GM19023 (cell line): ENCODE data around the gene FGF9.

ENCODE experiments used
- ATAC-seq: cut with Tn5 transposase; IDR thresholded peaks from one replicate; pipeline ENCODE4 v1.9.1; 2021; ENCODE audit warnings: mild to moderate bottlenecking, moderate library complexity; ENCODE audit not compliant: unreplicated experiment

Gene FGF9

GRCh38 chr13:21673789-21674489 lies 3.1 kb downstream of the FGF9 start:
- ATAC-seq: peak; percentile 36

- ATAC-seq: no peak
These were observed 3.7 kb downstream of the FGF9 start for GRCh38 chr13:21674490-21675009.

DNA sequence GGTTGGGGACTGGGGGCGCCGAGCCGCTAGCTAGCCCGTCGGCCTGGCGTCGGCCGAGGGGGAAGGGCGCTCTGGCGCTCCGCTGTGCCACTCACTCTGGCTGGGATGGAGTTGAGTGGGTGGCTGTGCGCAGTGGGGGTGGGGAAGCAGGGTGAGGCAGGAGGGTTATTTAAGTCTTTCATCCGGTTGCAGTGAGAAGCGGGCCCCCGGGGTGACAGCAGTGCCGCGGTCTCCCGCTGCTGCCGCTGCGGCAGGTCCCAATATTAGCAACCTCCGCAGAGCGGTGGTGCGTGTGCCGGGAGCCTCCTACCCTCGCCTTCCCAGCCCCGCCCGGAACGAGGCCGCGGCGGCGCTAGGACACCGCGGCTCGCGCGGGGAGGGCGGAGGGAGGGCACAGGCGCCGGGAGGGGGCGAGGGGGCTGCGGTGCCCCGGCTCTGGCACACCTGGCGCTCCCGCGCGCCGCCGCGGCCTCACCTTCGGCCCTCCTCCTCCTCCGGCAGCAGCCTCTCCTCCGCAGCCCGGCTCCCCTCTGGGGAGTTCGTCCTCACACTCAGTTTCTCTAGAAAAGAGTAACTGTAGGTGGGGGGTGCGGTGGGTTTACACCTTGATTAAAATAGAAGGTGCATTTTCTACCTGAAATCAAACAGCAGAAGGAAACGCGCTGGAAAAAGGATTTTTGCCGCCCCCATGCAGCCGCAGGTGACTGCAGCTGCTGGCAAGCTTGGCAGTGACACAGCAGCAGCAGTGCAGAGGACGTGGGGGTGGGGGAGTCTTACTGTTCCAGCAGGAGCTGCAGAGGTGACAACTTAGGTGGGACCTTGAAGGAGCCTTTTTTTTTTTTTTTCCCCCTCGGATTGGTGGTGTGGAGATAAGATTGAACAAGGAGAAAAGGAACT lies 4.5 kb downstream of the FGF9 start:
- no peak for ATAC-seq

DNA sequence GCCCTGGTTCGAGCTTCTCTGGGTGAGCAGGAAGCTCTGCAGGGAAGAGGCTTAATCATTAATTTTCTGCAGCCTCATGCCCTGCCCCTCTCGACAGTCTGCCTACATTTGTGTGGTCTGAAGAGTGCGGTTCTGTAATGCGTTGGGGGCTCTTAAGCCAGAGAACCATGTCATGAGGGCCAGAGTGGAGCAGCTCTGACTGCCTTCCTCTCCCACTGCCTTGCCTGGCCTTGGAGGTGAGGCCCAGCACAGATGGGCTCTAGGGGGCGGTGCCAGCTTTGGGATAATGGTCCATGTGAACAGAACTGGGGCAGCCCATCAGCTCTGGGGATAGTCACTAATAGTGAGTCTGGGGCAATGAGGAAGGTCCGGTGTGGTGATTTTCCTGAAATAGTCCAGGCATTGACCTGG lies 5.7 kb downstream of the FGF9 start:
- no peak for ATAC-seq

- ATAC-seq: no peak
These were observed 6.3 kb downstream of the FGF9 start for GRCh38 chr13:21677075-21677623.

GRCh38 chr13:21683034-21683733 lies 12.3 kb downstream of the FGF9 start:
- no peak for ATAC-seq

DNA sequence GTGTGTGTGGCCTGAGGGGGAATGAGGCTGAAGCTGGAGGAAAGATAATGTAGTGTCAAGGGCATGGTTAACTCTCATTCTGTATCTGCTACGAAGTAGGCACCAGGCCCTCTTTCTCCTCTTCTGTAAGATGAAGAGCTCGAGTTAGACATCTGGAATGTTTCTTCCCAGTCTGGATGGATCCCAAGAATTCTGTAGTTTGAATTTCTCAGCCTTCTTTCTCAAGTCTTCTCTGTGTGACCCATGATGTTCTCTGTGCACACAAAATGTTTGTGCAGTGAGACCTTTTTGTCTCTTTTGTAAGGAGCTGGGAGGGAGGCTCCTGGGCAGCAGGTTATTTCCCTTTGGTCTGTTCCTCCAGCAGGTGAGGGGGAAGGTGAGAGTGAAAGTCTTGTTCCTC lies 13.7 kb downstream of the FGF9 start:
- ATAC-seq: no peak

DNA sequence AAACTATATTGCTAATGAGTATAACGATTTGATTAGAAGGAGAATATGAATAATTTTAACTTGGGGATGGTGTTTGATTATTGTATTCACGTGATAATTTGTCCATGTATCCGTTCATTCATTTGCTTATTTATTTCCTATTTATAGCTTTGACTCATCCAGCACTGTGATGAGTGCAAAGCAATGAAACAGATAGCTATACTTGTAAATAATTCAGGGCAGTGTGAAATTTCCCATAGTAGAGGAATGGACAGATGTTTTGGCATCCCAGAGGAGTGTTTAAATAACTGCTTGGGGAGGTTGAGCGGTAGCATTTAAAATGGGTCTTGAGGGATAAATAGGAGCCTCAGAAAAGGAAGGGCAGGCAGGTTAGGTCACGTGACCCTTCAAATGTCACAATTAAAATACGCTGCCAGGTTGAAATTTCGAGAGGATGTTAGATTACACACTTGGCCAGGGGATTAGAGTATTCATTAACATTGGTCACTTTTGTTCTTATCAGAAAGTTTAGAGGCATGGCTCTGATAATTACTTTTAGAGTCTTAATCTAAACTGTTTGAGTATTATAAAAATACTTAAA lies 14.7 kb downstream of the FGF9 start:
- no peak for ATAC-seq

DNA sequence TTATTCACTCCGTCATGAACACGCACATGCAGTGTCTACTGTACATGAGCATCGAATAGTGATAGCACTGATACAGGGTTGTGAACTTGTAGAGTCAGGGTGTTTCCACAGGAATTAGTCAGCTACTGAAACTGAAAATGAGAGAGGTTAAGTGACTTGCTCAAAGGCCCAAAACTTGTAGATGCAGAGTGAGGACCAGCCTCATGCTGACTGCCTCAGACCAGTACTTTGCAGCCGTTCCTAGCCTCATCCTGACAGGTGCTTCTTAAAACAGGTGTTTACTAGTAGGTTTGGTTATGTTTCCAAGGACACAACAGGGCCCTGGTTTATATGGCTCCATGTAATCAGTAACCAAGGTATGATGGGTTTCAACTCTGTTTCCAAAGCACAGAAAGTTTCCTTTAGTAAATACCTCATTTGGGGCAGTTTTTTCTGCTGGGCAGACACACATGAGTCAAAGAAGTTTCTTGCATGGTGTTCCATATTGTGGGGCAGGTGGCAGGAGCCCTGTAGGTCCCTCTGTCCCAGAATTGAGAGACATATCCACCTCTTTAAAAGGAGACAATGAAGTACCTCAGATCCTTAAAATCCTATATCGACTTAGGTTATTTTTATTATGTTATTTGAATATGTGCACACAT lies 16.0 kb downstream of the FGF9 start:
- peak; percentile 95 for ATAC-seq

DNA sequence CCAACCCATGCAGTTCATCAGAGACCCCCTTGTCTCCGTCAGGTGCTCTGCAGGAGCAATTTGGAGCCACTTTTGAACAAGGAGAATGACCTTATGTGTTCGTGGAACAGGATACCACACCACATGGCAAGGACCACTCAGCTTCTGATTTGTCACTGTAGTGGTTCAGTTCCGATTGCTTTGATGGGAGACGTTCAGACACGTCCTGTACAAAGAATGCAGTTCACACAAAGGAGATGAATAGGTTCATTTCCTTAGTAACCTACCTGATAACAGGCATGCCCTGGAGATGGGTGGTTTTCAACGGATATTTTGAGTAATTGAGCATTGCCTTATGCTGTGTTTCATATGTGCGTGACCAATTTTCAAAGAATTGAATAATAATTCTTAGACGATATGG lies 17.2 kb downstream of the FGF9 start:
- ATAC-seq: no peak

DNA sequence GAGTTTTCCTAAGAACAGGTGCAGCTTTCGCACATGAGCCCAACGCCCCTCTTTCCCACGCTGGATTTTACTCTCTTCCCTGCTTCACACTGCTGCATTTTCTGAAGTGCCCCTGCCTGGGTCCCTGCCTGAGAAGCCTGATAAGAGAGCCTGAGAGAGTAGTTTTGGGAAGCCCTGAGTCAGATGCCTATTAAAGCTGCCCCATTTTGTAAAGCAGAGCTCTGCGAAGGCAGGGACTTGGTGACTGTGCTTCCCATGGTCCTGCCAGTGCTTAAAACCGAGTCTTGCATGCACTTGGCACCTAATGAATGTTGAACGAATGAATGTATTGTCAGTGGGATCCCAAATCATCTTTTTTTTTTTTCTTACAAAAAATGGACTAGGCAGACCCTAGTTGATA lies 18.2 kb downstream of the FGF9 start:
- ATAC-seq: no peak

DNA sequence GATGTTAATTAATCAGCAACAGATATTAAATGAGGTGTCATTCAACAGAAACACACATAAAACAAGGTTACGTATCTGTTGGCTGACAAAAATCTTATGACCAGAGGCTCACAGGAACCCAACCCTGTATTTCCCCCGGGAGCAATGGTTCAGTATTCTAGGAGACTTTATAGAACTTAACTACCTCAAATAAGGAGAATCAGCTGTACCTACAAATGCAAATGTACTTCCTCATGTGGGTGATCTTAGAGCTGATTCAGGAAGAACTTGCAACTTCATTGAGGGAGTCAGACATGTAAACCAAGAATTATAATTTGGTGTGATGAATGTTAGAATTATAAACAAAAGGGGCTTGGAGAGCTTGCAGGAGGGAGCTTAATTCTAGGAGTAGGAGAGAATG lies 20.1 kb downstream of the FGF9 start:
- no peak for ATAC-seq

GRCh38 chr13:21691500-21691899 lies 20.6 kb downstream of the FGF9 start:
- ATAC-seq: no peak

GRCh38 chr13:21691928-21692327 lies 21.1 kb downstream of the FGF9 start:
- ATAC-seq: no peak

GRCh38 chr13:21694831-21695230 lies 24.0 kb downstream of the FGF9 start:
- ATAC-seq: no peak

GRCh38 chr13:21695546-21695945 lies 24.7 kb downstream of the FGF9 start:
- no peak for ATAC-seq

GRCh38 chr13:21696865-21697448 lies 26.1 kb downstream of the FGF9 start:
- ATAC-seq: no peak

DNA sequence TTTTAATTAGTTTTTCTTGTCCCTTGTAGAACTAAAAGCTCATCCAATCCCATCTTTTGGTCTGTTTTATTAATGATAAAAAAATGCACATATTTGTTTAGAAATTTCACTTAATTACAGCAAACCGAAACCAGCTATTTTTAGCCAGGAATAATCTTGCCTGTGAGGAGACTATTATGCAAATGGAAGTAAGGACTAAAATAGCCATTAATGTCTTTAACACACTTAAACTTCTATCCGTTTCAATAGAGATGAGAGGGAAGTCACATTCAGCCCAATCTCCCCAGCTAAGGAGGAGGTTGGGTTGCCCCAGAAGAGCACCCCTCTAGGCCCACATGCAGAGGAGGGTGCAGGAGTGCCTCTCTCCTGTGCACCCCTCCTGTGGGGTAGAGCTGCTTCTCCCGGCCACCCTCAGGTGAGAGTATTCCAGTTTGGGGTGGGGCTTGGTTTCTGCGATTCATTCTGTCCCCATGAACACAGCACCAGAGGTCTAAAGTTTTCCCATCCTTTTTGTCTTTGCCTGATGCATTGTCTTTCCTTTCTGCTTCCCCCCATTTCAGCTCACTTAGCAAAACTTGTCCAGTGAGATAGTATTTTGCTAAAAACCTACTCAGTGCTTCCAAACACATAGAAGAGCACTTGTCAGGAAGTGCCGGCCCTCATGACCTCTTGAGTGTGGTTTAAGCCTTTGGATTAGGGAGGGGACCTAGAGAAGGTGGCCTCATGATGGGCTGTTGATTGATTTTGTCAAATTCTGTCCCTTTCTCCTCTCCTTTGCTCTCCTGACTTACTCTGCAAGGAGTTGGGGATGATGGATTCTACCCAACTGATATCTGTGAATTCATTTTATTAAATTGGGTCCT lies 28.2 kb downstream of the FGF9 start:
- ATAC-seq: no peak

DNA sequence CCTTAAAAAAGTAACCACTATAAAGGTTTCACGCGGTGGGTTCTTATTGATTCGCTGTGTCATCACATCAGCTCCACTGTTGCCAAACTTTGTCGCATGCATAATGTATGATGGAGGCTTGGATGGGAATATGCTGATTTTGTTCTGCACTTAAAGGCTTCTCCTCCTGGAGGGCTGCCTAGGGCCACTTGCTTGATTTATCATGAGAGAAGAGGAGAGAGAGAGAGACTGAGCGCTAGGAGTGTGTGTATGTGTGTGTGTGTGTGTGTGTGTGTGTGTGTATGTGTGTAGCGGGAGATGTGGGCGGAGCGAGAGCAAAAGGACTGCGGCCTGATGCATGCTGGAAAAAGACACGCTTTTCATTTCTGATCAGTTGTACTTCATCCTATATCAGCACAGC lies 30.6 kb downstream of the FGF9 start:
- ATAC-seq: no peak
